SK-N-SH (cell line): ENCODE data around the gene NOB1.

Source experiments
- CHD2 ChIP-seq: fragments of 150-350 bp; IDR thresholded peaks from 2 replicates; pipeline ENCODE4 v1.6.1; 2018; ENCODE audit warnings: low read length; ENCODE audit not compliant: partially characterized antibody
- CTCF ChIP-seq: fragments of 200-600 bp; sonication (generic); IDR thresholded peaks from 2 replicates; pipeline ENCODE4 v1.6.1; 2017; ENCODE audit warnings: antibody characterized with exemption, mild to moderate bottlenecking, moderate library complexity
- EP300 ChIP-seq, 2 experiments: IDR thresholded peaks; 2 replicates each; pipeline versions ENCODE4 v1.4.0 to v1.6.1; 2012; ENCODE audit warnings: borderline replicate concordance in 1 of 2, low read depth in 1 of 2, low read length in 1 of 2
- EZH2phosphoT487 ChIP-seq: fragments of 200-600 bp; sonication (generic); IDR thresholded peaks from 2 replicates; pipeline ENCODE4 v1.6.1; 2017; ENCODE audit warnings: low read depth, mixed run types, mild to moderate bottlenecking, antibody characterized with exemption, moderate library complexity, borderline replicate concordance
- FOXM1 ChIP-seq: IDR thresholded peaks from 2 replicates; pipeline ENCODE4 v1.4.0; 2012; ENCODE audit warnings: low read depth, mild to moderate bottlenecking
- IRF3 ChIP-seq: fragments of 150-350 bp; IDR thresholded peaks from 2 replicates; pipeline ENCODE4 v1.6.1; 2016; ENCODE audit warnings: mild to moderate bottlenecking, low read depth, low read length
- JUND ChIP-seq: IDR thresholded peaks from 2 replicates; pipeline ENCODE4 v1.4.0; 2012
- MAX ChIP-seq: IDR thresholded peaks from 2 replicates; pipeline ENCODE4 v1.4.0; 2012; ENCODE audit warnings: low read depth
- NFIC ChIP-seq: IDR thresholded peaks from 2 replicates; pipeline ENCODE4 v1.4.0; 2012; ENCODE audit warnings: borderline replicate concordance
- POLR2AphosphoS5 ChIP-seq: IDR thresholded peaks from 2 replicates; pipeline ENCODE4 v1.6.1; 2012; ENCODE audit warnings: low read depth, low read length
- REST ChIP-seq: IDR thresholded peaks from 2 replicates; pipeline ENCODE4 v1.6.1; 2012; ENCODE audit warnings: mild to moderate bottlenecking, low read depth, low read length, moderate library complexity
- TAF1 ChIP-seq: IDR thresholded peaks from 2 replicates; pipeline ENCODE4 v1.6.1; 2012; ENCODE audit warnings: low read depth, mild to moderate bottlenecking, low read length, moderate library complexity, borderline replicate concordance
- YY1 ChIP-seq: IDR thresholded peaks from 2 replicates; pipeline ENCODE4 v1.4.0; 2012; ENCODE audit warnings: low read depth, mild to moderate bottlenecking

- TF ChIP-seq CHD2 (no peak), MAX (no peak), CTCF (no peak), TAF1 (no peak), EP300 (IDR thresholded peaks at IDR 0.05; ENCODE audit: borderline replicate concordance in 1 of 2, low read depth in 1 of 2, low read length in 1 of 2) (no peak), FOXM1 (no peak), JUND (no peak), POLR2AphosphoS5 (no peak), NFIC (no peak), IRF3 (no peak), REST (no peak), EZH2phosphoT487 (no peak), YY1 (no peak)
These were observed 29.9 kb upstream of the NOB1 start for GRCh38 chr16:69784586-69784985.
